Endothelial cell of umbilical vein (primary cell): ENCODE data around the gene RPS2. TPM values are rescaled to one million over a fixed set of nuclear protein-coding genes. Genes with fewer than 3 reads are reported as not detected.

Source experiments
- BruUV-seq: library from RNA; stranded (reverse); fragments of 400-500 nt; replicated peaks from 2 replicates; lab custom pipeline; 2021; lab: Mats Ljungman, UMichigan
- CTCF ChIA-PET: fragments of 300-600, 350-600 bp; sonication (Branson Sonifier 250); formaldehyde crosslinking; loops from one replicate; lab custom pipeline; 2021; ENCODE audit warnings: antibody characterized with exemption, inconsistent platforms; lab: Charles Lee
- POLR2A ChIA-PET: fragments of 300-600, 350-600 bp; sonication (Branson Sonifier 250); formaldehyde crosslinking; loops from one replicate; lab custom pipeline; 2021; ENCODE audit warnings: antibody characterized with exemption, inconsistent platforms; lab: Charles Lee
- DNase-seq: peaks from one replicate; pipeline ENCODE4 v3.0.0-alpha.2; 2011; ENCODE audit warnings: low read depth, low spot score
- FAIRE-seq: peaks from 2 replicates; lab custom pipeline; 2011; peaks lifted over from hg19 to GRCh38; lab: Jason Lieb, UNC
- H2AFZ ChIP-seq: 2 replicates; pipeline ENCODE4 v1.6.0; 2012; ENCODE audit warnings: low read depth, low read length, control low read depth, inconsistent platforms
- H3K27ac ChIP-seq: 2 replicates; pipeline ENCODE4 v1.5.1; 2011; ENCODE audit warnings: low read depth, mild to moderate bottlenecking, control low read depth, low read length, moderate library complexity; ENCODE audit not compliant: insufficient read depth
- H3K27me3 ChIP-seq, 2 experiments: 2 replicates each; pipeline versions ENCODE4 v1.6.0 to v1.6.1; 2011; ENCODE audit warnings: low read length in 2 of 2, mixed read lengths in 1 of 2; ENCODE audit not compliant: control insufficient read depth in 2 of 2, insufficient read depth in 2 of 2
- H3K36me3 ChIP-seq, 2 experiments: 2 replicates in 1 of 2; 3 replicates in 1 of 2; pipeline ENCODE4 v1.5.1; 2011; ENCODE audit warnings: low read length in 2 of 2, mild to moderate bottlenecking in 1 of 2, moderate library complexity in 1 of 2; ENCODE audit not compliant: control insufficient read depth in 2 of 2, insufficient read depth in 2 of 2; ENCODE audit errors: extremely low read depth in 1 of 2
- H3K4me1 ChIP-seq: 3 replicates; pipeline ENCODE4 v1.5.1; 2011; ENCODE audit warnings: mild to moderate bottlenecking, low read length; ENCODE audit not compliant: control insufficient read depth, insufficient read depth; ENCODE audit errors: extremely low read depth
- H3K4me2 ChIP-seq: 2 replicates; pipeline ENCODE4 v1.6.1; 2011; ENCODE audit warnings: low read length, control low read depth, mixed read lengths; ENCODE audit not compliant: insufficient read depth
- H3K4me3 ChIP-seq, 3 experiments: fragments of 200-600 bp in 1 of 3; sonication (generic), shearing (Covaris generic) in 1 of 3; replicated peaks in 1 of 3; 2 replicates each; pipeline ENCODE4 v1.5.1; 2011 to 2016; ENCODE audit warnings: control low read depth in 3 of 3, low read length in 3 of 3, mild to moderate bottlenecking in 2 of 3, inconsistent platforms in 1 of 3, low read depth in 1 of 3, moderate library complexity in 1 of 3; ENCODE audit not compliant: insufficient read depth in 1 of 3
- H3K79me2 ChIP-seq: 2 replicates; pipeline ENCODE4 v1.6.0; 2012; ENCODE audit warnings: low read length, inconsistent platforms; ENCODE audit not compliant: control insufficient read depth, insufficient read depth
- H3K9ac ChIP-seq: replicated peaks from 2 replicates; pipeline ENCODE3; 2011; ENCODE audit warnings: low read length, control low read depth; ENCODE audit not compliant: insufficient read depth; ENCODE audit errors: extremely low read depth
- H3K9me1 ChIP-seq: replicated peaks from 3 replicates; pipeline ENCODE4 v1.6.0; 2011; ENCODE audit warnings: mild to moderate bottlenecking, low read length; ENCODE audit not compliant: control insufficient read depth, insufficient read depth; ENCODE audit errors: extremely low read depth
- H3K9me3 ChIP-seq: replicated peaks from 2 replicates; pipeline ENCODE4 v1.5.1; 2012; ENCODE audit warnings: low read length, inconsistent platforms; ENCODE audit not compliant: control insufficient read depth, insufficient read depth
- H4K20me1 ChIP-seq: replicated peaks from 2 replicates; pipeline ENCODE3; 2011; ENCODE audit warnings: mild to moderate bottlenecking, low read length; ENCODE audit not compliant: control insufficient read depth, insufficient read depth; ENCODE audit errors: extremely low read depth
- EZH2 ChIP-seq: IDR thresholded peaks from 2 replicates; pipeline ENCODE4 v1.6.1; 2012; ENCODE audit warnings: borderline replicate concordance, low read depth, mild to moderate bottlenecking, moderate library complexity, low read length, inconsistent platforms; ENCODE audit not compliant: severe bottlenecking
- FOS ChIP-seq: IDR thresholded peaks from 2 replicates; pipeline ENCODE4 v1.6.1; 2011; ENCODE audit warnings: mild to moderate bottlenecking, low read length, moderate library complexity, borderline replicate concordance; ENCODE audit not compliant: insufficient read depth
- GATA2 ChIP-seq: IDR thresholded peaks from 2 replicates; pipeline ENCODE4 v1.7.0; 2011; ENCODE audit warnings: low read depth, mild to moderate bottlenecking, moderate library complexity, mixed read lengths, low read length; ENCODE audit not compliant: insufficient read length, insufficient read depth
- MYC ChIP-seq: IDR thresholded peaks from one replicate; pipeline ENCODE4 v1.6.1; 2011; ENCODE audit warnings: mild to moderate bottlenecking, low read depth, low read length
- POLR2A ChIP-seq: IDR thresholded peaks from 2 replicates; pipeline ENCODE4 v1.6.1; 2012; ENCODE audit warnings: low read depth, mild to moderate bottlenecking, control low read depth, low read length
- POLR2AphosphoS5 ChIP-seq: IDR thresholded peaks from 2 replicates; pipeline ENCODE4 v1.6.1; 2012; ENCODE audit warnings: low read depth, mild to moderate bottlenecking, control low read depth, low read length, moderate library complexity; ENCODE audit not compliant: insufficient read depth
- dilution Hi-C: fragments of 300-500 bp; cut with MboI; formaldehyde crosslinking; loops from one replicate; pipeline ENCODE4 v1.15.0; 2019; ENCODE audit warnings: low sequenced_read_pairs; ENCODE audit not compliant: extremely low pct_ligation_motif_present
- intact Hi-C: fragments of 100-400 bp; cut with micrococcal nuclease; formaldehyde crosslinking; loops from one replicate; pipeline ENCODE4 v1.10.0; 2022
- polyA plus RNA-seq, 4 experiments: library from polyadenylated mRNA; depleted of rRNA in 3 of 4; stranded (reverse) in 3 of 4; unstranded in 1 of 4; fragments of >200 nt; gene quantifications; 2 replicates each; pipeline versions ENCODE4 v1.2.1 to v1.2.3, GENCODE V29; 2011 to 2012; ENCODE audit warnings: missing spikeins in 1 of 4
- total RNA-seq: library from RNA; stranded (reverse); gene quantifications from 2 replicates; pipeline ENCODE4 v1.2.3, GENCODE V29; 2021
- TF ChIP-seq, protein P1 (sequence below), 2 donors: IDR thresholded peaks; 1 replicate in 1 of 2; 2 replicates in 1 of 2; pipeline ENCODE4 v1.5.1; 2011; ENCODE audit warnings: low read length in 2 of 2, mild to moderate bottlenecking in 2 of 2, moderate library complexity in 2 of 2, control low read depth in 1 of 2, inconsistent platforms in 1 of 2, low read depth in 1 of 2; ENCODE audit not compliant: insufficient read depth in 1 of 2; ENCODE audit errors: extremely low read depth in 1 of 2

The RPS2 gene
- total and polyA plus RNA-seq, 2 donors (not counting 3 experiments of a cell fraction or from before 2014, with no cell fraction given), result 2,793 to 9,021 TPM

DNA sequence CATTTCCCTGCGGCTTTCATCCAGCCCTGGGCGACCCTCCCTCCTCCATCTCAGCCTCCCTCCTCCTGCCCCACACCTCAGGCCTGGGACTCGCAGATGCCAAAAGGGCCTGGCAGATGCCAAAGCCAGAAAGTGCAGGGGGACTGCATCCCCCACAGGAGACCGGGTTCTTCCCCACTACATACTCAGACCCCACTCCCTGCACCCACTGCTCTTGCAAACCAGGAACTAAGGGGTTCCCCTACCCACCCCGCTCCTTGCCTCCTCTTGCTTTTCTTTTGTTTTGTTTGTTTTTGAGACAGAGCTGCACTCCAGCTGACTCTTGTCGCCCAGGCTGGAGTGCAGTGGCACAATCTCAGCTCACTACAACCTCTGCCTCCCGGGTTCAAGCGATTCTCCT is 49.6 kb downstream of the RPS2 start:
- DNase-seq (no peak), FAIRE-seq (no peak)
- no peak overlapping the region for H3K27ac ChIP-seq
- H3K9ac ChIP-seq, result no peak overlapping the region
- no TSS peak for BruUV-seq
- POLR2A ChIA-PET, result no interaction called here
- no peaks in the 10 kb centered on the region for H3K4me1 ChIP-seq
- H3K36me3 ChIP-seq, result no peaks in the 10 kb centered on the region
- CTCF ChIA-PET, result interaction anchor here (1.4 to 1.9 kb wide), 2 partner anchors 9 to 12 kb away, joined by 3 to 7 read pairs; no protein-coding TSS in a partner anchor
- H3K4me2 ChIP-seq, result no peak overlapping the region
- H3K4me3 ChIP-seq, result no peak overlapping the region
- intact Hi-C loops (loop anchor here (5.0 kb wide), 1 partner anchor 693 kb away; no protein-coding TSS in a partner anchor), dilution Hi-C loops (no loop called here)
- H2AFZ ChIP-seq, result no peak overlapping the region
- TF ChIP-seq MYC (no peak), FOS (no peak), GATA2 (no peak), POLR2AphosphoS5 (no peak), POLR2A (no peak), EZH2 (no peak)
- TF ChIP-seq, protein P1, sequence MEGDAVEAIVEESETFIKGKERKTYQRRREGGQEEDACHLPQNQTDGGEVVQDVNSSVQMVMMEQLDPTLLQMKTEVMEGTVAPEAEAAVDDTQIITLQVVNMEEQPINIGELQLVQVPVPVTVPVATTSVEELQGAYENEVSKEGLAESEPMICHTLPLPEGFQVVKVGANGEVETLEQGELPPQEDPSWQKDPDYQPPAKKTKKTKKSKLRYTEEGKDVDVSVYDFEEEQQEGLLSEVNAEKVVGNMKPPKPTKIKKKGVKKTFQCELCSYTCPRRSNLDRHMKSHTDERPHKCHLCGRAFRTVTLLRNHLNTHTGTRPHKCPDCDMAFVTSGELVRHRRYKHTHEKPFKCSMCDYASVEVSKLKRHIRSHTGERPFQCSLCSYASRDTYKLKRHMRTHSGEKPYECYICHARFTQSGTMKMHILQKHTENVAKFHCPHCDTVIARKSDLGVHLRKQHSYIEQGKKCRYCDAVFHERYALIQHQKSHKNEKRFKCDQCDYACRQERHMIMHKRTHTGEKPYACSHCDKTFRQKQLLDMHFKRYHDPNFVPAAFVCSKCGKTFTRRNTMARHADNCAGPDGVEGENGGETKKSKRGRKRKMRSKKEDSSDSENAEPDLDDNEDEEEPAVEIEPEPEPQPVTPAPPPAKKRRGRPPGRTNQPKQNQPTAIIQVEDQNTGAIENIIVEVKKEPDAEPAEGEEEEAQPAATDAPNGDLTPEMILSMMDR (IDR thresholded peaks at IDR 0.05; ENCODE audit: extremely low read depth in 1 of 2, insufficient read depth in 1 of 2, low read depth in 1 of 2, low read length in 2 of 2), result no peak
- H4K20me1 ChIP-seq, result no peaks in the 10 kb centered on the region
- H3K9me3 ChIP-seq, result no peaks in the 10 kb centered on the region
- no peaks in the 10 kb centered on the region for H3K79me2 ChIP-seq
- H3K27me3 ChIP-seq, result peaks cover 27% of the 10 kb centered on the region in 2 experiments
- H3K9me1 ChIP-seq, result no peaks in the 10 kb centered on the region
